ENCODE measurements around the gene RAX2.

Gene RAX2

DNA sequence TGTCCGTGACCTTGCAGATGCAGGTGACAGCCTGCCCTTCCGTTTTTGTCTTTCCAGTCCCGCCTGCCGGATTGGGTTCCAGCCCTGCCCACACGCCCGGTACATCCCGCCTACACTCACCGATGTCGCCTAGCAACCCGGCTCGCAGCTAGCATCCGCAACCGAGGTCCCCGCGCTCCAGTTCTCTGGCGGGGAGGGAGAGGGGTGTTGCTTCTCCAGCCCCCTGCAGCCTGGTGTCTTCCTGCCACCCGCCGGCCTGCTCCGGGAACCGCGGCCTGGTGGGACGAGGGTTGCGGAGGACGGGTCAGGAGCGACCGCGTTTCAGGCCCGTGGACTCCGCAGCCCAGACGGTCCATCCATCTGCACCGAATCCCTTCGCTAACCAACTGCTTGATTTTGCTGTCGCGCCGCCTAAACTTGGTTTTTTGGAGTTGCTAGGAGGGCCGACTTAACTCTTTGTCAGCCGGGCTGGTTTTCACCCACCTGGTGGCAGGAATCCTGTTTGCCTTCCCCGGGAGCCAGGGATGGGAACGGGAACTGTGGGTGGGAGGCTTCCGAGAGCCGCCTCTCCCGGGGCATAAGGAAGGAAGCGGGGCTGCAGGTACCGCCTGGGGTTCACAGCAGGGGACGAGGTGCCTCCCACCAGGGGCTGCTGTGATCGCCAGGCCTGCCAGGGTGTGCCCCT is 29.5 kb upstream of the RAX2 start:
- DNase-seq (ENCODE audit: low read depth) = peak; percentile 26

DNA sequence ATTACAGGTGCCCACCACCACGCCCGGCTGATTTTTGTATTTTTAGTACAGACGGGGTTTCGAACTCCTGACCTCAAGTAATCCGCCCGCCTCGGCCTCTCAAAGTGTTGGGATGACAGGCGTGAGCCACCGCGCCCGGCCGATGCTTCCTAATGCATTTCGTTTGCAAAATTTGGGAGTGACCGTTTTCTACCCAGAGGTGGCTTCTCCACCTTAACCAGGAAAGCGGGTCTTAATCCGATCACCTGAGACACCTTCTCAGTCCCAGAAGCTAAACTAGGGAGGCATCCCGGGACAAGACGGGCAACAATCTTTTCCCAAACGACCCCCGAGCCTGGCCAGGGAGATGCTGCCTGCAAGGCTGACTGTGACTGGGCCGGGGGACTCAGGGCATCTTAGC is 29.0 kb upstream of the RAX2 start:
- no peak for DNase-seq (ENCODE audit: low read depth)

DNA sequence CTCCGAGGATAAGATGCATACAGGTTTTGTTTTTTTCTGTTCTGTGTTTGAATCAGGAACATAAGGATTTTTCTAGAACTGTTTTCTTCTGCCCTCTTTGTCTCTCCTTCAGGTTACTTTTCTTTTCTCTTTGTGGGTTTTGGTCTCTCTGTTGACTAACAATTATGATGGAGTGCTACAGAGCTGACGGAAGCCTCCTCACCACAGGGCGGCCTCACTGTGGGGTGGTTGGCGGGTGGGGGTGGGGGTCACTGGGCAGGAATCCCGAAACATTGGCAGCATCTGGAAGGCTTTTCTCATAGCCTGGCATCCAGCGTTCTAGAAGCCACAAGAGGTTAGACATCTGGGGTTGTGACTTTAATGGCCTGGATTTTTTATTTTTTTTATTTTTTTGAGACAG is 26.1 kb upstream of the RAX2 start:
- DNase-seq (ENCODE audit: low read depth) = no peak

DNA sequence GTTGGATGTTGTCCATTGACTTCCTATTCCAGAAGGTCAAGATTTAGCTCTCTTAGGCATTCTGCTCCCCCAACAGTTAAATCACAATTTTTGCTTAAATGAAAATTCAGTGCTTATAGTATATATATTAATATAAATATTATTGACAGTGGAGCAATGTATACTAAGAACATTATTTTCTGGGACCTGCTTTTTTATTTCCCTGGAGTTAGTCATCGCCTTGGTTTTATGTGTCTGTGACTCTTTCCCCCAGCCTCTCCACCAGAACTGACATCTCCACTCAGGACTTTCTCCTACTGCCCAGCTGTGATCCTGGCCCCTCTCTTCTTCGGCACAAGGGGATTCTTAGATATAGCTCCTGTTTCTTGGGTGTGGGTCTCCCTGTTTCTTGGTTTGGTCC is 24.3 kb upstream of the RAX2 start:
- DNase-seq (ENCODE audit: low read depth) = no peak

DNA sequence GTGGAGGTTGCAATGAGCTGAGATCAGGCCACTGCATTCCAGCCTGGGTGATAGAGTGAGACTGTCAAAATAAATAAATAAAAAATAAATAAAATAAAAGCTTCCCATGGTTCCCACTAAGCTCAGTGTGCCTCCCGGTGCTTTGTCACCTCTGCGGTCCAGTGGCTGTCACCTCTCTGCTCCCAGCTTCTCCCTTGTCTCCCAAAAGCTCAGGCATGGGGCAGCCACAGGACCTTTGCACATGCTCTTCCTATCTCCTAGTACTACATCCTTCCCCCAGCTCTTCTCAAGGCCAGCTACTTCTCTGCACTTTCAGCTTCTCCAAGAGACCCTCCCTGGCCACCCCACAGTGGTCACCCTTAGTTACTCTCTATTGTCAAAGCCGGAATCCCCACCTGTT is 21.8 kb upstream of the RAX2 start:
- DNase-seq (ENCODE audit: low read depth) = no peak

DNA sequence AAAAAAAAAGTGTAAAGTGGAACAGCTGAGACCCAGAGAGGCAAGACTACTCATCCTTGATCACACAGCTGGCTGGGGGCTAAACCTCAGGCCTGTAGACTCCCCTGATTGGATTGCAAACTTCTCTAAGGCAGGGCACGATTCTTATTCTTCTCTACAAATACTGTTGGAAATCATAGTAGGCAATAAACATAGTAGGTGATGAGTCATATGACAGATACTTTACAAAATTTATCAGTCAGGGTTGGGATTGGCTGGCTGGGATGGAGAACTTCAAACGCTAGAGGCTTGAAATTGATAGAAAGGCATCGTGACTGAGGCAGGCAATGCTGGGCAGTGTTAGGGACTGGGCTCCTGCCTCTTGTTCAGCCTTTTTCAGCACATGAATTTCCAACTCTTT is 20.1 kb upstream of the RAX2 start:
- DNase-seq (ENCODE audit: low read depth) = no peak

DNA sequence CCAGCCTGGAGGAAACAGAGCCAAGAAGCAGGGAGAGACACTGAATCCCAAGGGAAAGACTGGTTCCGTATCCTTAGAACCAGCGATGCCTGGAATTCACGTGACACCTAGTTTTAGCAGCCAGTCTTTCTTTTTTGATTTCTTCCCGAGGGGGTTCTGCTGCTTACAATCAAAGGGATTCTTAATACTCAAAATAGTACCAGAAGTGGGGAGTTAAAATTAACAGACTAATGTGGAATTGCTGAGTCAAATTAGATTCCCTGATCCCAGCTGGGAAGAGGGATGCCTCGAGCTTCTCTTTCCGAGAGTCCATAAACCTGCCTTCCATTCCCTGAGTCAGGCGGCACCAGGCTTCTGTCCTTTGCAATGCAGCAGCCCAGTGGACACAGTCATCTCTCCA is 18.9 kb upstream of the RAX2 start:
- DNase-seq (ENCODE audit: low read depth) = no peak

DNA sequence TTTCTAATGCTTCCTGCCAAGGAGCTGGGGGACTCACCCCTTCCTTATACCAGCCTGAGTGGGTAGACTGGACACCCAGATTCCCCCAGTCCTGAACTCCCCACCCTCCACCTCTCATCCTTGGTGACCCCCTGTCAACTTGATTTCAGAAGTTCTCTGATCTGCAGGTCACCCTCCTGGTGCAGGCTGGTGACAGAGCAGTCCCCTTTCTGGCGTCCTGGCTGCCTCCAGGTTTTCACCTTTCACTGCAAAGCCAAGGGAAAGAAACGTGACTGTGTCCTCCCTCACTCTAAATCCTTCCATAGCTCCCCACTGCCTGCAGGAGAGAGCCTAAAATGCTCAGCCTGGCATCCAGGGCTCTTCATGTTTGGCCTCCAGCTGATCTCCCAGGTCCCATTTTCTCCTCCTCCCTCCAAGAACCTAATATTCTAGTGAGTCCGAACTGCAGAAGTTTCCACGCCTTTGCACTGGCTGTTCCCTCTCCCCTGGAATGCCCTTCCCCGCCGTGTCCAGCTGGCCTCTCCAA is 18.2 kb upstream of the RAX2 start:
- no peak for DNase-seq (ENCODE audit: low read depth)

DNA sequence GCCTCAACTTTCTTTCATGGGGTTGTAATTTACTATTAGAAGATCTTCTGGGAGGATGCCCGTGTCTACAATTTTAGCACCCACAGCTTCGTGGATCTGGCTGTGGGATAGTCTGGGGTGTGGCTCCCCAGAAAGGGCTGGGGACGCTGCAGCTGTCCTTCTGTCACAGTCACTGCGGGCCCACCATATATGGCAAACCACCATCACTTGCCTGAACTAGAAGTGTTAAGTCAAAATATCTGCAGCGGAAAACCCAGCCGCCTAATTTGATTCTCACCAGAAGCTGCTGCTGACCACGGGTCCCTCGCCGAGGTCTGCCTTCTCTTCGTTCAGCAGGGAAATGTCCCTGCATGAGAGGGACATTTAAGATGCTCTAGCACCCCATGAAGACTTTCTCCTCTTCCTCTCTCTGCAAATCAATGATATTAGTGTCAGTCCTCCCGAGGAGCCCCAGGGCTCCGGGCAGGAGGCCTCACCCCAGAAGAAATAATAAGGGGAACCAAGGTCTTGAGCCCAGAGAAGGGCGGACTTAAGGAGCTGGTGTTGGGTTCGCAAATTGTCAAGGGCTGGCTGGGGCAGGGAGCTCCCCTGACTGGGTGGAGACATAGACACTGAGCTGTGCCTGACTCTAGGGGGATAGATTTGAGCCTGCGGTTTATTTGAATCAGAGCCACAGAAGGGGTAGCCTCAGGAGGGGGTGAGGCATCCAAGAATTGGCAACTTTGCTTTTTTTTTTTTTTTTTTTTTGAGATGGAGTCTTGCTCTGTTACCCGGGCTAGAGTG is 17.2 kb upstream of the RAX2 start:
- no peak for DNase-seq (ENCODE audit: low read depth)

DNA sequence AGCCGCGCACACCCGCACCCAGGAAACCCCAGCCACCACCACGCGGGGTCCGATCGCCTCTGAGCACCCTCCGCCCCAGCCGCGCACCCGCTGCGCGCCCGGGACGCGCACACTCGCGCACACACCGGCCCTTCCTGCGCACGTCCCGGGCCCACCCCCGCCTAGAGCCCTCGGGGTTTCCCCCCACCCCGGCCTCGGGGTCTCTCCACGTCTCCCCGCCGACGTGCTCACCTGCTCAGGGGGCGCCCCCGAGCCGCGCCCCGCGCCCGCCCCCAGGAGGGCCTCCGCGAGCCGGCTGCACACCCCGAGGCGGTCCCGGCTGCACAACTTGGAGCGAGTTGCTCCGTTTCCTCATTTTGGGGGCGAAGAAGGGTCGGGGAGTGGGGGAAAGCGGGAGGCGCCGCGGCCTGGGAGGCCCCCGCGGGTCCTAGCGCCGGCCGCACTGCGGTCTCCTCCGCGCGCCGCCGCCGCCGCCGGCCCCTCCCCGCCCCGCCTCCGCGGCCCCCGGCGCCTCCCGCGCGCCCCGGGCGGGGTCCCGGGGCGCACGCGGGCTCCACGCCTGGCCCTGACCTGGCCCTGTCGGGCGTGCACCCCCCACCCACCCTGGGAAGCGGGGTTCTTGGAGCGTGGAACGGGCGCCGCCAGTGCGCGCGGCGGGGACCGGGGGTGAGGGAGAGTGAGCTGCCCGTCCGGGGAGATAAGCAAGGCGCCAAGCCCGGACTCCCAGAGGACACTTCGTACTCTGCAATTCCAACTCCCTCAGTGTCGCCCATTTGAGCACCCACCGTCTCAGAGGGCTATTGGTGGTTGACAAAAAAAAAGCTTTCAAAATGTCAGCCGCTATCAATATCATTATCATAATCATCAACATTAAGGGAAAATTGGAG is 14.2 kb upstream of the RAX2 start, which contains the start of gene MATK:
Gene MATK, minus strand, starts transcription at position 444 of the 887 bp plus-strand sequence. CDS start 1,246 bp downstream, outside the sequence.
- DNase-seq (ENCODE audit: low read depth) = no peak

DNA sequence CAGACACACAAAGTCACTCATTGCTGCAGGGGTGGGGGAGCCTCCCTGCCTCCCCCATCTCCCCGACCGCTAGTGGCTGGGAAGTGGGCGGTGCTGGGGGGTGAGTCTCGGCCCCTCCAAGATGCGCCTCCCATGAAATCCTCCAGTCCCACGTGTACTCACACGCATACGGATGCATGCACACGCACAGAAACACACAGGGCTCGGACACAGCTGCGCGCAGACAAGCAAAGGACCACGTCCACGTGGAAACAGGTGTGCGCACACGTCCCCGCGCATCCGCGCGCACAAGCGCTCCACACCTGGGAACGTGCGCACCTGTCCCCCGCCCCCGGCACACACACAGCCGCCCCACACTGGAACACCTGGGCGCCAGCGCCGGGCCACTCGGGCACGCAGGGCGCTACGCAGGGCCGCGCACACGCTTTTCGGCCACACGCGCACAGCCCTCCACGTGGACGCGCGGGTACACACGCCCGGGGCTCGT is 13.5 kb upstream of the RAX2 start:
- DNase-seq (ENCODE audit: low read depth) = no peak

DNA sequence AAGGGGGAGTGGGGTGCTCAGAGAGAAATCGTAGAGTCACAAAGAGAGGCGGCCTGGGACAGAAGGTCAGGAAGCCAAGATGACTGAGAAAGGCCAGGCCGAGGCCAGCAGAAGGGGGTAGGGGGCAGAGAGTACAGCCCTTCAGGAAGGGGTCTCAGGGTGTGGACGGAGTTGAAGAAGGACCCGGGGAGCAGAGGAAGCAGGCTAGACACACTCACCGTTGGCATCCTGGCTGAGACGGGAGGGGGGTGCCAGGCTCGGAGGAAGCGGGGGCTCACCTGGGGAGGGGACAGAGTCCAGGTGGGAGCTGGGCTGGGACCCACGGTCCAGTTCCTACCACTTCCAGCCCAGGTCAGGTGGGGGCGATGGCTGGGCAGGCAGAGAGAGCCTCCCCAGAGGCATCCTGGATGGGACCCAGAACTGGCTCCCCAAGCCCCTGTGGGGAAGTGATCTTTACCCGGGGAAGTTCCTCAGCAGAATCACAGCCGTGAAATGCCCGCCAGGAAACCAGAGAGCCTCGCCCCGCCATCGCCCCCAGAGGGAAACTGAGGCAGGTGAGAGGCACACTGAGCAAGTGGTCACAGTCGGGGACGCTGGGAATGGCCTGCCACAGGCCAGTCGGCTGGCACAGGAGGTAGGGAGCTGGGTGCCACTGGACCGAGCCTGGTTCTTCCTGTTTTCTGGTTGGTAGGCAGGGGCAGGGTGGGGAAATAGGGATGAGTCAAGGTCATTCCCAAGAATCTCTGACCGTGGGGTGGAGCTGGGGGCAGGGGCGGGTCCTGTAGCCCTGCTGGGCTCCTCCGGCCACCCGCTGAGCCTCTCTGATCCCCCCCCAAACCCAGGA is 12.8 kb upstream of the RAX2 start:
- DNase-seq (ENCODE audit: low read depth) = no peak

DNA sequence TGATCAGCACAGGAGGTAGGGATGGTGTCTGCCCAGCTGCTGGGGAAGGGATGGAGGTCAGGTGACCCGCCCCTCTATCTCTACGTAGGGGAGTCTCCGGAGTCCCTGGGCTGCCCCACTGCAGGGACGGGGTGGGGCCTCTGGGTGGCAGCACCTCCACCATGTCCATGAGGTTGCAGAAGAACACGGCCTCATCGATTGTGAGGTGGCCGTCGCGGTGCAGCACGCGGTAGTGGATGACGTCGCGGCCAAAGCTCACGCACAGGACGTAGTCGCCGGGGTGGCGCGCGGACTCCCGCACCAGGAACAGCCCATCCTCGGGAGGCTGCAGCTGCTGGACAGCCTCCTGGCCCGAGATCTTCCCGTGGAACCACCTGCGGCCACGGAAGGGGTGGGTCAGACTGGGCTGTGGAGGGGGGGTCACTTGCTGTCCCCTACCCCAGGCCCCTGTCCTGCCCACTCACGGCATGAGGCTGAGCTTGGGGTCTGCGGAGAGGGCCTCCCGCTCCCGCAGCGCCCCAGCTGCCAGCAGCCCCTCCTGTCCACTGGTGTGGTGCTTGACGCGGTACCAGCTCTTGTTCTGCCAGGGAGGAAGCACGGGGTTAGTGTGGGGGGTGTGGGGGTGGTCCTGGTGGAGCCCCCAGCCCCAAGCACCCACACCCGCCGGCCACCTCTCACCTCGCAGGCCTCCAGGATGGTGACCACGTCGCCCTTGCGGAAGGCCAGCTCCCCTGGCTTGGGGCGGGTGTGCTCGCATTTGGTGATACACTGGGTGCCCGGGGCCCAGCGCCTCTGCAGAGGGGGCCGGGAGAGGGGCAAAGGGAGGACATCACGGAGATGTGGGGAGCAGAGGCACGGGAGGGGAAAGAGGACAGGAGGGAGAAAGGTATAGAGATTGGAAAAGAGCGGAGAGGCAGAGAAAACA is 11.9 kb upstream of the RAX2 start:
- no peak for DNase-seq (ENCODE audit: low read depth)

DNA sequence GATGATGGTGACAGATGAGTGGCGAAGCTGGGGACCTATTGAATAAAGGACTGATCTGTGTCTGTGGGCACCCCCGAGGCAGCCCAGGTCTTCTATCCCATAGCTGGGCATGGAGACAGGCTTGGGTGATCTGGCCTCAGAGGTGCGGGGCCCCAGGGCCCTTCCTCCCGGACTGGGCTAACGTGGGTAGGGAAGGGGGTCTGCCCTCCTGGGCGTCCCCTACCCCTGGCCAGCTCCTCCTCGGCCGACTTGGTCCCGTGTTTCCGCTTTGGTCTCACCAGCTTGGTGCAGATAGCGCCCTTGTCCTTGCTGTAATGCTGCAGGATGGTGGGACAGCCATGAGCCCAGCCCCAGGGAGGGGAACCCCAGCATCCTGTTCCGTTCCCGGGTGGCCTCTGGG is 10.9 kb upstream of the RAX2 start:
- no peak for DNase-seq (ENCODE audit: low read depth)

DNA sequence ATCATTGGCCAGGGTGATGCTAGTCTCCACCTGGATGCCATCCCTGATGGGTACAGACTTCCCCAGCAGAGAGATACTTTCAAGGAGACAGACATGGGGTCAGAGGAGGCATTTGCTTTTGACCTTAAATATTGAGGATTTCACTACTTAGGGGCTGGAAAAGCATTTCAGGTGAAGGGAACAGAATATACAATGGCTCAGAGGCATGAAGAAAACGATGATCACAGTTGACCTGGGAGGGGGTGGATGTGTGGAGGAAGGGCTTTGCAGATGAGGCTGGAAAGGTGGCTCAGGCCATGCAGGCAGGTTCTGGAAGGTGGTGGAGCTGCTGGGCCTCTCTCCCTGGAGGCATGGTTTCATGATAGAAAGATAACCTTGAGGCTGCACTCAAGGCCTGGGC is 10.3 kb upstream of the RAX2 start:
- DNase-seq (ENCODE audit: low read depth) = no peak

DNA sequence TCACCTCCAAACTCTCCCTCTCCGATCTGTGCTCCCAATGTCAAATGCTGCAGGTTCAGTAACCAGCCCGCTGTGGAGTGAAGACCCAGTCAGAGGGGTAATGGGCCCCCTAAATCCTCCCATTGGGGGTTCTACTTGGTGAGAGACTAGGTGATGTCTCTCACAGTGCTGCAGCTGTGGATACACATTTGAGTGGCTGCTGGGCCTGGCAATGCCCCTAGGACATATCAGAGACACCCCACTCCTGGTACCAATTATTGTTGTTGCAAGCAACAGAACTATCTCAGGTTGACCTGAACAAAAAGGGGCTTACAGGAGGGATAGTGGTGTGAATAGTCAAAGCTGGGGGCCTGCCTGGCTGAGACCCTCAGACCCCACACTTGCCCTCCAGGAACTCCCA is 9.6 kb upstream of the RAX2 start:
- DNase-seq (ENCODE audit: low read depth) = no peak

DNA sequence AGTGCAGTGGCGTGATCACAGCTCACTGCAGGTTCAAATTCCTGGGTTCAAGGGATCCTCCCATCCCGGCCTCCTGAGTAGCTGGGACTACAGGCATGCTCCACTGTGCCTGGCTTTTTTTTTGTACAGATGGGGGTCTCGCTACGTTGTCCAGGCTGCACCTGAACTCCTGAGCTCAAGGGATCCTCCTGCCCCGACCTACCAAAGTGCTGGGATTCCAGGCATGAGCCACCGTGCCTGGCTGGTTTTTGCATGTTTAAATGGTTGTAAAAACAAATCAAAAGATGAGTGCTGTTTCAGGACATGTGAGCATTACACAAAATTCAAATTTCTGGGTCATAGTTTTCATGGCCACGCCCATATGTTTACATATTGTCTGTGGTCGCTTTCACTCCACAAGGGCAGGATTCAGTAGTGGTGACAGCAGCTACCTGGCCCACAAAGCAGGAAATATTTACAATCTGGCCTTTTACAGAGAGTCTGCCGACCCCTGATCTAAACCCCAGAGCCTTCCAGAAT is 8.8 kb upstream of the RAX2 start:
- DNase-seq (ENCODE audit: low read depth) = no peak

DNA sequence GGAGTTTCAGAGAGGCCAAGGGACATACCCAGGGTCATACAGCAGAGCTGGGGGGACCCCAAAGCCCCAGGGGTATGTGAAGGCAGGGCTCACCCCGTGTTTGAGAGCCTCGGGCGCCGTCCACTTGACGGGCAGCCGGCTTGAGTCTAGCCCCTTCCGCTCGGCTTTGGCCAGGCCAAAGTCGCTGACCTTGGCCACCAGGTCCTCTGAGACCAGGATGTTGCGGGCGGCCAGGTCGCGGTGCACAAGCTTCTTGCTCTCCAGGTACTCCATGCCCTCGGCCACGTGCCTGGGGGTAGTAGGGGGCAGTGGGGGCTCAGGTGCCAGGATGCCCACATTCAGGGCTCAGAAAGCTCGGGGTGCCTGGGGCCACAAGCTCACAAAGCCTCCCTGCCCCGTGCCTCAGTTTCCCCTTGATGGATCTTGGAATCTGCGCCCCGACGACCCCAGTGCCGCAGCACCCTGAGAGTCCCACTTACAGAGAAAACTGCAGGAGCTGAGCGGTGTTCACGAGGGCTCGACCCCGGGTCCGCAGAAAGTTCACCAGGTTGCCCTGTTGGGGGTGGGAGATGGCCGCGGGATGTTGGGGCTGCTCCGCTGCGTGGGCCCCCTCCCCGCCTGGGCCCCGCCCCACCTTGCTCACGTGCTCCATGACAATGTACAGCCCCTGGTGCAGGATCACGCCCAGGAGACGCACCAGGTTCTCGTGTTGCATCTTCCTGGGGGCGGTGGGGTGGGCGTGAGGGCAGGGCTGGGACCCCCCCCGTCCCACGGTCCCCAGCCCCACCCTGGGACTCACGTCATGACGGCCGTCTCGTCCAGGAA is 7.1 kb upstream of the RAX2 start:
- DNase-seq (ENCODE audit: low read depth) = no peak
